ENCODE data around the gene ANLN.
A peak's percentile ranks its signal among the peaks of the same experiment; 100 is the strongest.
"Not testable (repeated sequence)": the region's sequence is repeated elsewhere in the genome, so short reads cannot be mapped to it uniquely, and the experiment has no call there.

ANLN gene

GRCh38 chr7:36389371-36390198, at the start of gene ANLN:
Gene ANLN (plus strand): TSS chr7:36389862. CDS start chr7:36390027, 165 bp downstream.
- peak; percentile 99 for DNase-seq (ENCODE audit: low spot score)

GRCh38 chr7:36343548-36343947, 46.1 kb upstream of the ANLN start:
- no peak for DNase-seq (ENCODE audit: low spot score)

GRCh38 chr7:36344622-36345021, 45.0 kb upstream of the ANLN start:
- DNase-seq (ENCODE audit: low spot score), result no peak

- DNase-seq (ENCODE audit: low spot score), result no peak
Measured at GRCh38 chr7:36346260-36346831, 43.3 kb upstream of the ANLN start.

- peak; percentile 8 for DNase-seq (ENCODE audit: low spot score)
Measured at GRCh38 chr7:36348256-36348655, 41.4 kb upstream of the ANLN start.

GRCh38 chr7:36348771-36349170, 40.9 kb upstream of the ANLN start:
- DNase-seq (ENCODE audit: low spot score), result no peak

GRCh38 chr7:36349626-36350025, 40.0 kb upstream of the ANLN start:
- DNase-seq (ENCODE audit: low spot score), result no peak

GRCh38 chr7:36355490-36355889, 34.2 kb upstream of the ANLN start:
- no peak for DNase-seq (ENCODE audit: low spot score)

- DNase-seq (ENCODE audit: low spot score), result no peak
Measured at GRCh38 chr7:36357054-36357453, 32.6 kb upstream of the ANLN start.

- no peak for DNase-seq (ENCODE audit: low spot score)
Measured at GRCh38 chr7:36358589-36358988, 31.1 kb upstream of the ANLN start.

- DNase-seq (ENCODE audit: low spot score), result no peak
Measured at GRCh38 chr7:36360244-36360643, 29.4 kb upstream of the ANLN start.

- DNase-seq (ENCODE audit: low spot score), result no peak
Measured at GRCh38 chr7:36361227-36361626, 28.4 kb upstream of the ANLN start.

GRCh38 chr7:36363515-36363914, 26.1 kb upstream of the ANLN start:
- DNase-seq (ENCODE audit: low spot score), result no peak

- DNase-seq (ENCODE audit: low spot score), result no peak
Measured at GRCh38 chr7:36366005-36366717, 23.5 kb upstream of the ANLN start.

- DNase-seq (ENCODE audit: low spot score), result peak; percentile 96
Measured at GRCh38 chr7:36366718-36367560, 22.7 kb upstream of the ANLN start.

GRCh38 chr7:36367561-36368077, 22.0 kb upstream of the ANLN start:
- no peak for DNase-seq (ENCODE audit: low spot score)

- no peak for DNase-seq (ENCODE audit: low spot score)
Measured at GRCh38 chr7:36368496-36368895, 21.2 kb upstream of the ANLN start.

- no peak for DNase-seq (ENCODE audit: low spot score)
Measured at GRCh38 chr7:36369171-36369570, 20.5 kb upstream of the ANLN start.

- no peak for DNase-seq (ENCODE audit: low spot score)
Measured at GRCh38 chr7:36370046-36370445, 19.6 kb upstream of the ANLN start.

- DNase-seq (ENCODE audit: low spot score), result no peak
Measured at GRCh38 chr7:36372156-36372555, 17.5 kb upstream of the ANLN start.

GRCh38 chr7:36378555-36378954, 11.1 kb upstream of the ANLN start:
- not testable (repeated sequence) for DNase-seq (ENCODE audit: low spot score)
